ENCODE measurements around the gene WDR26. TPM values are rescaled to one million over a fixed set of nuclear protein-coding genes. Genes with fewer than 3 reads are reported as not detected.

WDR26 gene
- total RNA-seq, 1 experiment from 2014 or later = 81.4 TPM

GRCh38 chr1:224402472-224403036, 32.0 kb downstream of the WDR26 start:
- no peaks in the 10 kb centered on the region for H3K4me1 ChIP-seq (ENCODE audit: insufficient read depth, low read length)
- no peaks in the 10 kb centered on the region for H3K23me2 ChIP-seq (ENCODE audit: insufficient read length, low read depth, low read length, poor library complexity, severe bottlenecking)
- no peak overlapping the region for H2BK120ac ChIP-seq (ENCODE audit: low read depth, low read length, poor library complexity, severe bottlenecking)
- no peak overlapping the region for H4K5ac ChIP-seq (ENCODE audit: insufficient read length, low read depth, low read length)
- H3K79me1 ChIP-seq (ENCODE audit: insufficient read depth, low read depth, low read length, poor library complexity, severe bottlenecking) = no peaks in the 10 kb centered on the region
- no peak overlapping the region for H2BK15ac ChIP-seq (ENCODE audit: low read depth, low read length)
- no peak for TF ChIP-seq CTCF (conservative IDR thresholded peaks at IDR 0.05)
- H3K27me3 Mint-ChIP-seq (ENCODE audit: low read depth) = no peaks in the 10 kb centered on the region
- H4K8ac ChIP-seq (replicated peaks; ENCODE audit: insufficient read length, low read depth, low read length) = no peak overlapping the region
- H2BK20ac ChIP-seq (ENCODE audit: low read depth, low read length, poor library complexity, severe bottlenecking) = no peak overlapping the region
- no peak overlapping the region for H3K56ac ChIP-seq (ENCODE audit: insufficient read length, low read depth, low read length)
- no peak overlapping the region for H3K18ac ChIP-seq (ENCODE audit: insufficient read length, low read depth, low read length)
- no peak overlapping the region for H3K27ac Mint-ChIP-seq
- H3K9me3 Mint-ChIP-seq = no peaks in the 10 kb centered on the region
- no peaks in the 10 kb centered on the region for H3K4me1 Mint-ChIP-seq
- no peak overlapping the region for H2AFZ ChIP-seq (ENCODE audit: low read length)
- WGBS (ENCODE audit: extremely low coverage, insufficient read length, low lambda C conversion rate) = no CpG with 5 or more reads among the region's 1 CpG
- DNase-seq = no peak
- no peak overlapping the region for H3K4me3 Mint-ChIP-seq
- H3K9ac ChIP-seq (ENCODE audit: extremely low read depth, insufficient read length, low read length) = no peak overlapping the region
- H4K20me1 ChIP-seq (ENCODE audit: control insufficient read depth, insufficient read depth, insufficient read length) = no peaks in the 10 kb centered on the region
- no peak overlapping the region for H4K91ac ChIP-seq (ENCODE audit: insufficient read length, low read depth, low read length)
- H3K79me2 ChIP-seq (ENCODE audit: insufficient read depth, low read length) = no peaks in the 10 kb centered on the region
- no peak overlapping the region for H2BK12ac ChIP-seq (ENCODE audit: insufficient read length, low read depth, low read length)
- no peak overlapping the region for H3K4me2 ChIP-seq (ENCODE audit: insufficient read depth, insufficient read length, low read length)
- no peaks in the 10 kb centered on the region for H3K9me3 ChIP-seq (ENCODE audit: control insufficient read depth, low read depth, low read length)
- H3K23ac ChIP-seq (ENCODE audit: insufficient read length, low read depth, low read length) = no peak overlapping the region
- no peak overlapping the region for H3K14ac ChIP-seq (ENCODE audit: insufficient read depth, low read length)
- H2AK5ac ChIP-seq (ENCODE audit: insufficient read length, low read length) = no peak overlapping the region
- no peaks in the 10 kb centered on the region for H3K27me3 ChIP-seq (ENCODE audit: insufficient read depth, low read length)
- H2BK5ac ChIP-seq (ENCODE audit: insufficient read length, low read length) = no peak overlapping the region
- no peak overlapping the region for H3K27ac ChIP-seq (ENCODE audit: insufficient read length, low read depth, low read length)
- peaks cover 26 to 86% (median 71%) of the 10 kb centered on the region in 3 experiments for H3K36me3 Mint-ChIP-seq (ENCODE audit: insufficient read depth in 1 of 3, low read depth in 3 of 3)
- H3K4ac ChIP-seq (ENCODE audit: low read depth, low read length) = no peak overlapping the region
- no peak overlapping the region for H3T11ph ChIP-seq (ENCODE audit: low read length)

Data from H9 (cell line).